Effector CD8-positive, alpha-beta T cell (primary cell): Measurements from ENCODE around the gene TTLL13.
"Not testable (repeated sequence)": the region's sequence is repeated elsewhere in the genome, so short reads cannot be mapped to it uniquely, and the experiment has no call there.

Experiments used
- DNase-seq: peaks from one replicate; lab custom pipeline; 2025; lab: John Stamatoyannopoulos, UW

Gene TTLL13

GRCh38 chr15:90234096-90234988 is 15.0 kb upstream of the TTLL13 start, which contains the start of gene GDPGP1:
Gene GDPGP1 (plus strand): TSS chr15:90234209. CDS start chr15:90240909, 6,700 bp downstream.
- DNase-seq, result peak; percentile 92

GRCh38 chr15:90239371-90239770 is 10.0 kb upstream of the TTLL13 start:
- no peak for DNase-seq

- no peak for DNase-seq
Observed at GRCh38 chr15:90240856-90241255, 8.5 kb upstream of the TTLL13 start.

- DNase-seq, result no peak
Observed at GRCh38 chr15:90241343-90242192, 7.8 kb upstream of the TTLL13 start.

GRCh38 chr15:90243943-90244639 is 5.3 kb upstream of the TTLL13 start:
- no peak for DNase-seq

- DNase-seq, result no peak
Observed at GRCh38 chr15:90248789-90249202, 560 bp upstream of the TTLL13 start.

GRCh38 chr15:90257776-90258175 is 8.4 kb downstream of the TTLL13 start:
- DNase-seq, result no peak

GRCh38 chr15:90259524-90259923 is 10.2 kb downstream of the TTLL13 start:
- DNase-seq, result no peak

GRCh38 chr15:90260731-90261130 is 11.4 kb downstream of the TTLL13 start:
- DNase-seq, result not testable (repeated sequence)

- no peak for DNase-seq
Observed at GRCh38 chr15:90261811-90262210, 12.5 kb downstream of the TTLL13 start.

GRCh38 chr15:90262426-90262825 is 13.1 kb downstream of the TTLL13 start:
- DNase-seq, result no peak

- no peak for DNase-seq
Observed at GRCh38 chr15:90264671-90265070, 15.3 kb downstream of the TTLL13 start.

- peak; percentile 74 for DNase-seq
Observed at GRCh38 chr15:90265271-90266060, 16.1 kb downstream of the TTLL13 start, which contains the start of gene NGRN. Gene NGRN (plus strand): TSS chr15:90265672. CDS start chr15:90265713, 41 bp downstream.

- DNase-seq, result peak; percentile 44
Observed at GRCh38 chr15:90266061-90266431, 16.7 kb downstream of the TTLL13 start.

GRCh38 chr15:90266485-90266884 is 17.1 kb downstream of the TTLL13 start:
- DNase-seq, result no peak

GRCh38 chr15:90268415-90268814 is 19.1 kb downstream of the TTLL13 start:
- DNase-seq, result no peak

- no peak for DNase-seq
Observed at GRCh38 chr15:90270502-90271150, 21.3 kb downstream of the TTLL13 start.

- DNase-seq, result no peak
Observed at GRCh38 chr15:90271459-90272166, 22.3 kb downstream of the TTLL13 start.

GRCh38 chr15:90278467-90278866 is 29.1 kb downstream of the TTLL13 start:
- DNase-seq, result not testable (repeated sequence)

GRCh38 chr15:90280743-90281142 is 31.4 kb downstream of the TTLL13 start:
- not testable (repeated sequence) for DNase-seq
